H1 (cell line): ENCODE data around the gene PSMD5. TPM values are rescaled to one million over a fixed set of nuclear protein-coding genes. Genes with fewer than 3 reads are reported as not detected.

Source experiments
- CTCF ChIA-PET: fragments of 300-600 bp; sonication (Branson Sonifier 250); formaldehyde crosslinking; loops from one replicate; lab custom pipeline; 2021; ENCODE audit not compliant: partially characterized antibody; lab: Charles Lee
- POLR2A ChIA-PET: fragments of 300-600 bp; sonication (Branson Sonifier 250); formaldehyde crosslinking; loops from one replicate; lab custom pipeline; 2021; ENCODE audit warnings: inconsistent platforms; ENCODE audit not compliant: partially characterized antibody; lab: Charles Lee
- DNase-seq, 2 experiments: peaks; one replicate each; pipeline versions ENCODE4 v3.0.0 to v3.0.0-alpha.2; 2010 to 2022; ENCODE audit warnings: low spot score in 2 of 2, low read depth in 1 of 2, mixed read lengths in 1 of 2
- FAIRE-seq: peaks from 2 replicates; lab custom pipeline; 2011; peaks lifted over from hg19 to GRCh38; lab: Jason Lieb, UNC
- H2AFZ ChIP-seq: 2 replicates; pipeline ENCODE4 v1.8.1; 2012; ENCODE audit warnings: low read length, inconsistent platforms
- H2AK5ac ChIP-seq: 2 replicates; pipeline ENCODE4 v1.6.1; 2013; ENCODE audit warnings: low read depth, low read length
- H2BK120ac ChIP-seq: replicated peaks from 2 replicates; pipeline ENCODE3; 2013; ENCODE audit warnings: low read depth, low read length, inconsistent platforms
- H2BK12ac ChIP-seq: 2 replicates; pipeline ENCODE4 v1.6.1; 2013; ENCODE audit warnings: low read depth, low read length
- H2BK15ac ChIP-seq: 2 replicates; pipeline ENCODE4 v1.6.1; 2013; ENCODE audit warnings: low read length
- H2BK20ac ChIP-seq: 2 replicates; pipeline ENCODE4 v1.6.1; 2013; ENCODE audit warnings: low read length
- H2BK5ac ChIP-seq: 2 replicates; pipeline ENCODE4 v1.6.1; 2013; ENCODE audit warnings: low read depth, low read length
- H3K14ac ChIP-seq: 2 replicates; pipeline ENCODE4 v1.6.1; 2013; ENCODE audit warnings: inconsistent platforms; ENCODE audit not compliant: insufficient read length
- H3K18ac ChIP-seq: 2 replicates; pipeline ENCODE4 v1.6.1; 2013; ENCODE audit warnings: low read length; ENCODE audit errors: extremely low read depth
- H3K23ac ChIP-seq: 2 replicates; pipeline ENCODE4 v1.6.1; 2013; ENCODE audit warnings: inconsistent platforms; ENCODE audit not compliant: insufficient read length
- H3K23me2 ChIP-seq: 2 replicates; pipeline ENCODE4 v1.6.1; 2013; ENCODE audit warnings: low read depth, low read length
- H3K27ac ChIP-seq: 2 replicates; pipeline ENCODE4 v1.6.1; 2011; ENCODE audit warnings: low read depth, low read length, inconsistent platforms
- H3K27me3 ChIP-seq, 4 experiments: replicated peaks in 1 of 4; 1 replicate in 1 of 4; 2 replicates in 3 of 4; pipeline versions ENCODE4 v1.6.1 to v1.8.1; 2011 to 2013; ENCODE audit warnings: low read length in 3 of 4, mild to moderate bottlenecking in 3 of 4, inconsistent platforms in 2 of 4, mixed read lengths in 2 of 4, moderate library complexity in 1 of 4; ENCODE audit not compliant: control insufficient read depth in 3 of 4, insufficient read depth in 3 of 4; ENCODE audit errors: extremely low read depth in 1 of 4
- H3K36me3 ChIP-seq, 4 experiments: 2 replicates each; pipeline versions ENCODE4 v1.6.1 to v1.8.1; 2011 to 2013; ENCODE audit warnings: mild to moderate bottlenecking in 4 of 4, low read length in 3 of 4, moderate library complexity in 2 of 4, control low read depth in 1 of 4, inconsistent platforms in 1 of 4; ENCODE audit not compliant: insufficient read depth in 4 of 4, control insufficient read depth in 2 of 4
- H3K4ac ChIP-seq: replicated peaks from 2 replicates; pipeline ENCODE3; 2013; ENCODE audit warnings: low read length, low read depth, mixed read lengths, inconsistent platforms; ENCODE audit not compliant: insufficient read length
- H3K4me1 ChIP-seq, 4 experiments: replicated peaks in 1 of 4; 1 replicate in 1 of 4; 2 replicates in 3 of 4; pipeline versions ENCODE4 v1.6.1 to v1.8.1; 2011 to 2013; ENCODE audit warnings: low read length in 3 of 4, inconsistent platforms in 2 of 4, mixed read lengths in 1 of 4; ENCODE audit not compliant: insufficient read depth in 4 of 4, control insufficient read depth in 3 of 4
- H3K4me2 ChIP-seq, 2 experiments: 2 replicates each; pipeline versions ENCODE4 v1.6.1 to v1.8.1; 2011 to 2013; ENCODE audit warnings: low read depth in 2 of 2, low read length in 2 of 2, control low read depth in 1 of 2, inconsistent platforms in 1 of 2, mild to moderate bottlenecking in 1 of 2; ENCODE audit not compliant: insufficient read depth in 1 of 2
- H3K4me3 ChIP-seq, 4 experiments: fragments of 200-600, 300-600 bp in 1 of 4; sonication (generic), shearing (Covaris generic), sonication (Bioruptor Twin) in 1 of 4; 2 replicates each; pipeline versions ENCODE4 v1.5.1 to v1.8.1; 2011 to 2016; ENCODE audit warnings: low read length in 4 of 4, low read depth in 3 of 4, control low read depth in 2 of 4, inconsistent platforms in 2 of 4, mild to moderate bottlenecking in 2 of 4, mixed read lengths in 1 of 4, moderate library complexity in 1 of 4; ENCODE audit not compliant: insufficient read depth in 2 of 4; ENCODE audit errors: extremely low read depth in 1 of 4
- H3K56ac ChIP-seq: replicated peaks from 2 replicates; pipeline ENCODE3; 2013; ENCODE audit warnings: low read depth, mild to moderate bottlenecking, mixed read lengths, low read length, inconsistent platforms; ENCODE audit not compliant: insufficient read length
- H3K79me1 ChIP-seq: 2 replicates; pipeline ENCODE4 v1.6.1; 2013; ENCODE audit warnings: low read depth, low read length, control low read depth
- H3K79me2 ChIP-seq, 2 experiments: 2 replicates each; pipeline versions ENCODE4 v1.6.1 to v1.8.1; 2012 to 2013; ENCODE audit warnings: low read length in 2 of 2, mild to moderate bottlenecking in 2 of 2, inconsistent platforms in 1 of 2; ENCODE audit not compliant: insufficient read depth in 2 of 2, control insufficient read depth in 1 of 2
- H3K9ac ChIP-seq, 4 experiments: replicated peaks in 1 of 4; 1 replicate in 1 of 4; 2 replicates in 3 of 4; pipeline versions ENCODE4 v1.6.1 to v1.8.1; 2011 to 2013; ENCODE audit warnings: low read depth in 3 of 4, low read length in 3 of 4, control low read depth in 2 of 4, mild to moderate bottlenecking in 2 of 4, moderate library complexity in 2 of 4, inconsistent platforms in 1 of 4; ENCODE audit errors: extremely low read depth in 1 of 4
- H3K9me3 ChIP-seq, 2 experiments: 2 replicates each; pipeline versions ENCODE4 v1.6.1 to v1.8.1; 2012 to 2013; ENCODE audit warnings: mild to moderate bottlenecking in 2 of 2, moderate library complexity in 2 of 2, control low read depth in 1 of 2, inconsistent platforms in 1 of 2, low read depth in 1 of 2, low read length in 1 of 2, mixed read lengths in 1 of 2; ENCODE audit not compliant: insufficient read depth in 2 of 2
- H4K20me1 ChIP-seq, 2 experiments: replicated peaks in 1 of 2; 2 replicates each; pipeline versions ENCODE3 to v1.8.1; 2011 to 2013; ENCODE audit warnings: inconsistent platforms in 2 of 2, low read length in 2 of 2, mild to moderate bottlenecking in 1 of 2; ENCODE audit not compliant: insufficient read depth in 2 of 2, control insufficient read depth in 1 of 2
- H4K5ac ChIP-seq: 2 replicates; pipeline ENCODE4 v1.6.1; 2013; ENCODE audit warnings: low read length, low read depth, mixed read lengths, inconsistent platforms; ENCODE audit not compliant: insufficient read length
- H4K8ac ChIP-seq: 2 replicates; pipeline ENCODE4 v1.8.0; 2013; ENCODE audit warnings: mild to moderate bottlenecking, moderate library complexity, low read length, inconsistent platforms; ENCODE audit not compliant: insufficient read depth; ENCODE audit errors: extremely low read depth
- H4K91ac ChIP-seq: replicated peaks from 2 replicates; pipeline ENCODE3; 2013; ENCODE audit warnings: low read length, mixed read lengths, inconsistent platforms; ENCODE audit not compliant: insufficient read length
- ASH2L ChIP-seq: fragments of 200-600, 300-600 bp; sonication (generic); IDR thresholded peaks from one replicate; pipeline ENCODE4 v1.7.1; 2017; ENCODE audit warnings: low read length
- ATF3 ChIP-seq: IDR thresholded peaks from 2 replicates; pipeline ENCODE4 v1.6.1; 2011; ENCODE audit warnings: low read depth, mild to moderate bottlenecking, low read length; ENCODE audit not compliant: insufficient read depth
- CBX5 ChIP-seq: fragments of 300-800, 300-1000 bp; sonication (generic); IDR thresholded peaks from 2 replicates; pipeline ENCODE4 v1.7.1; 2016; ENCODE audit warnings: antibody characterized with exemption, low read length, low read depth
- CHD1 ChIP-seq: IDR thresholded peaks from 2 replicates; pipeline ENCODE4 v1.6.1; 2012; ENCODE audit warnings: low read depth, low read length, improper control_type of control experiment
- FOSL1 ChIP-seq: IDR thresholded peaks from 2 replicates; pipeline ENCODE4 v1.6.1; 2011; ENCODE audit warnings: mild to moderate bottlenecking, low read depth, low read length, moderate library complexity; ENCODE audit not compliant: insufficient read depth
- GTF2F1 ChIP-seq: IDR thresholded peaks from 2 replicates; pipeline ENCODE4 v1.6.1; 2012; ENCODE audit warnings: low read depth, low read length, improper control_type of control experiment, borderline replicate concordance
- JUN ChIP-seq: IDR thresholded peaks from 2 replicates; pipeline ENCODE4 v1.6.1; 2011; ENCODE audit warnings: low read depth, mild to moderate bottlenecking, improper control_type of control experiment, low read length
- MAFK ChIP-seq: IDR thresholded peaks from 2 replicates; pipeline ENCODE4 v1.6.1; 2012; ENCODE audit warnings: low read depth, mild to moderate bottlenecking, improper control_type of control experiment, low read length
- PHF8 ChIP-seq: fragments of 200-600 bp; sonication (generic); conservative IDR thresholded peaks from 2 replicates; pipeline ENCODE4 v1.7.1; 2012; ENCODE audit warnings: low read depth, mild to moderate bottlenecking, inconsistent platforms, low read length, moderate library complexity
- RNF2 ChIP-seq: fragments of 200-900, 300-1000 bp; sonication (generic); IDR thresholded peaks from 2 replicates; pipeline ENCODE4 v1.7.1; 2016; ENCODE audit warnings: borderline replicate concordance, low read depth, mild to moderate bottlenecking, antibody characterized with exemption, low read length; ENCODE audit not compliant: poor library complexity, severe bottlenecking; ENCODE audit errors: missing control alignments
- SAP30 ChIP-seq: fragments of 300-600 bp; sonication (generic); IDR thresholded peaks from 2 replicates; pipeline ENCODE4 v1.7.1; 2012; ENCODE audit warnings: low read length, moderate library complexity, mild to moderate bottlenecking, inconsistent platforms; ENCODE audit not compliant: insufficient read depth, insufficient replicate concordance
- SRF ChIP-seq: IDR thresholded peaks from 2 replicates; pipeline ENCODE4 v1.6.1; 2011; ENCODE audit warnings: mild to moderate bottlenecking, low read depth, low read length, moderate library complexity
- TEAD4 ChIP-seq: IDR thresholded peaks from 2 replicates; pipeline ENCODE4 v1.6.1; 2012; ENCODE audit warnings: low read depth, low read length, inconsistent platforms, mixed read lengths
- WGBS, 2 experiments: shearing (Covaris generic) in 1 of 2; methylation state at CpG; one replicate each; pipeline versions ENCODE4 v1.1.6 to v1.1.7; 2013 to 2015; ENCODE audit warnings: low lambda C conversion rate in 2 of 2, mixed read lengths in 2 of 2, inconsistent platforms in 1 of 2, low coverage in 1 of 2, missing lambda C conversion rate in 1 of 2; ENCODE audit not compliant: insufficient replicate concordance in 2 of 2, insufficient coverage in 1 of 2, insufficient read length in 1 of 2; ENCODE audit errors: extremely low coverage in 1 of 2, missing lambda C conversion rate in 1 of 2; 5-methylcytosine and 5-hydroxymethylcytosine counted together
- polyA plus RNA-seq, 7 experiments: library from polyadenylated mRNA; depleted of rRNA in 3 of 7; stranded (reverse) in 5 of 7; unstranded in 2 of 7; fragments of >200 nt in 5 of 7; fragments of 200-250 nt in 2 of 7; gene quantifications; 1 replicate in 5 of 7; 2 replicates in 1 of 7; 4 replicates in 1 of 7; pipeline versions ENCODE4 v1.2.1 to v1.2.3, GENCODE V29; 2011 to 2013; ENCODE audit warnings: missing spikeins in 2 of 7, mixed read lengths in 2 of 7
- total RNA-seq: library from RNA; stranded (reverse); fragmentation: NEBNext Ultra II Directional; extraction: Animal tissue kit (Norgen Biotek cat#: 25700); gene quantifications from 2 replicates; pipeline ENCODE4 v1.2.1, GENCODE V29; 2021

PSMD5 gene
- total and polyA plus RNA-seq, 2 of the 8 experiments (the other 6 are each of a cell fraction or from before 2014, with no cell fraction given) = 19.2 to 30.5 TPM

- no peak overlapping the region for H3K4me3 ChIP-seq
- TF ChIP-seq TEAD4 (no peak), MAFK (no peak), SAP30 (no peak), CHD1 (no peak), RNF2 (no peak), PHF8 (no peak), SRF (no peak), JUN (no peak), FOSL1 (no peak), GTF2F1 (no peak), ASH2L (no peak), ATF3 (no peak), CBX5 (no peak)
Observed at GRCh38 chr9:120846906-120847305, 4.2 kb upstream of the PSMD5 start.

More at GRCh38 chr9:120846906-120847305, 4.2 kb upstream of the PSMD5 start:
- ChIA-PET POLR2A (interaction anchor here (1.2 to 2.0 kb wide), 6 partner anchors 9 to 54 kb away, joined by 3 to 6 read pairs (median 5); partner anchors contain the start of gene FBXW2), CTCF (interaction anchor here (1.1 to 1.6 kb wide), 2 partner anchors 10 to 92 kb away, joined by 3 read pairs; no protein-coding TSS in a partner anchor)
- Histone ChIP-seq H2BK20ac (no peak overlapping the region), H3K23me2 (peaks cover 4% of the 10 kb centered on the region), H3K4ac (no peak overlapping the region), H3K56ac (no peak overlapping the region), H3K27ac (no peak overlapping the region), H3K18ac (no peak overlapping the region), H2BK12ac (no peak overlapping the region), H4K91ac (no peak overlapping the region), H3K9ac (0 out of 7 replicates have a peak overlapping the region, but pooled peaks of 1 of the 4 experiments have one; percentile 19), H2BK15ac (no peak overlapping the region), H3K79me1 (peaks cover 5% of the 10 kb centered on the region; the same call in 1 of the 2 replicates), H3K14ac (no peak overlapping the region), H4K5ac (no peak overlapping the region), H3K4me2 (no peak overlapping the region), H3K36me3 (peaks cover 0 to 8% (median 0%) of the 10 kb centered on the region in 4 experiments; a peak in 2 of 8 replicates), H4K20me1 (no peaks in the 10 kb centered on the region), H2BK5ac (no peak overlapping the region), H3K23ac (no peak overlapping the region), H3K27me3 (no peaks in the 10 kb centered on the region; a peak in 1 of 7 replicates), H2BK120ac (no peak overlapping the region), H2AFZ (no peak overlapping the region), H3K79me2 (peaks cover under 1 to 14% of the 10 kb centered on the region in 2 experiments; a peak in 3 of 4 replicates), H2AK5ac (no peak overlapping the region), H3K9me3 (no peaks in the 10 kb centered on the region), H3K4me1 (peaks cover 0 to 15% (median 10%) of the 10 kb centered on the region in 4 experiments; a peak in 5 of 7 replicates), H4K8ac (no peak overlapping the region)
- DNase-seq (no peak), FAIRE-seq (no peak)
- 93% methylated on average over 1 of the region's 1 CpG; no CpG with 5 or more reads in 1 of the 2 experiments for WGBS, 2 experiments
